Retinal pigment epithelial cell (primary cell): ENCODE measurements around the gene PER2.

ENCODE experiments used
- DNase-seq: peaks from one replicate; pipeline ENCODE4 v3.0.0-alpha.2; 2010; ENCODE audit warnings: low read depth
- H3K4me3 ChIP-seq: 2 replicates; pipeline ENCODE4 v1.5.1; 2011; ENCODE audit warnings: mild to moderate bottlenecking, low read length, control low read depth, moderate library complexity
- CTCF ChIP-seq: conservative IDR thresholded peaks from 2 replicates; pipeline ENCODE4 v1.5.1; 2011; ENCODE audit warnings: low read depth, low read length, control low read depth, inconsistent platforms

PER2 gene

GRCh38 chr2:238257786-238258700 lies 30.4 kb downstream of the PER2 start:
- no peak for TF ChIP-seq CTCF
- H3K4me3 ChIP-seq: no peak overlapping the region
- DNase-seq: no peak

- no peak overlapping the region for H3K4me3 ChIP-seq
- peak; percentile 83 for DNase-seq
- peak; percentile 95 for TF ChIP-seq CTCF
Observed at GRCh38 chr2:238256594-238257104, 31.8 kb downstream of the PER2 start.

GRCh38 chr2:238256111-238256510 lies 32.3 kb downstream of the PER2 start:
- H3K4me3 ChIP-seq: no peak overlapping the region
- DNase-seq: no peak
- TF ChIP-seq CTCF: no peak

GRCh38 chr2:238255636-238256035 lies 32.8 kb downstream of the PER2 start:
- TF ChIP-seq CTCF: no peak
- no peak overlapping the region for H3K4me3 ChIP-seq
- no peak for DNase-seq

- DNase-seq: no peak
- no peak overlapping the region for H3K4me3 ChIP-seq
- no peak for TF ChIP-seq CTCF
Observed at GRCh38 chr2:238255151-238255551, 33.3 kb downstream of the PER2 start.

GRCh38 chr2:238254095-238254723 lies 34.2 kb downstream of the PER2 start:
- H3K4me3 ChIP-seq: no peak overlapping the region
- DNase-seq: no peak
- no peak for TF ChIP-seq CTCF
